Heart left ventricle (tissue), 16 donors: ENCODE measurements around the gene FBXL22. TPM values are rescaled to one million over a fixed set of nuclear protein-coding genes. Genes with fewer than 3 reads are reported as not detected.
A peak's percentile ranks its signal among the peaks of the same experiment; 100 is the strongest.

Source experiments
- ATAC-seq, 4 donors: fragments of 200-7000 bp; cut with Tn5 transposase; one replicate each; pipeline ENCODE4 v1.9.1; 2020 to 2022; ENCODE audit warnings: moderate library complexity in 4 of 4, mild to moderate bottlenecking in 3 of 4, moderate number of reproducible peaks in 1 of 4
- DNase-seq, 5 donors: peaks; one replicate each; pipeline ENCODE4 v3.0.0-alpha.2; 2020
- H3K27ac ChIP-seq, 12 donors: fragments of 200-600 bp; sonication (generic) in 4 of 12; one replicate each; pipeline versions ENCODE4 v1.5.0 to v1.8.0; 2016 to 2022; ENCODE audit warnings: mild to moderate bottlenecking in 2 of 12
- H3K27me3 ChIP-seq, 9 donors: fragments of 200-600 bp; sonication (generic) in 2 of 9; one replicate each; pipeline versions ENCODE4 v1.5.1 to v1.8.0; 2016 to 2022; ENCODE audit warnings: mild to moderate bottlenecking in 3 of 9
- H3K36me3 ChIP-seq, 9 donors: fragments of 200-600 bp; sonication (generic) in 2 of 9; one replicate each; pipeline versions ENCODE4 v1.5.0 to v1.8.0; 2018 to 2022; ENCODE audit warnings: mild to moderate bottlenecking in 2 of 9
- H3K4me1 ChIP-seq, 12 donors: fragments of 200-600 bp; sonication (generic) in 4 of 12; one replicate each; pipeline versions ENCODE4 v1.5.0 to v1.8.0; 2016 to 2022; ENCODE audit warnings: mild to moderate bottlenecking in 3 of 12
- H3K4me3 ChIP-seq, 12 donors: fragments of 200-600 bp; sonication (generic) in 4 of 12; one replicate each; pipeline versions ENCODE4 v1.5.0 to v1.8.0; 2017 to 2022; ENCODE audit warnings: mild to moderate bottlenecking in 9 of 12, moderate library complexity in 4 of 12
- H3K9me3 ChIP-seq, 12 donors: fragments of 200-600 bp; sonication (generic) in 4 of 12; one replicate each; pipeline versions ENCODE4 v1.5.0 to v1.8.0; 2016 to 2022; ENCODE audit warnings: mild to moderate bottlenecking in 1 of 12
- CTCF ChIP-seq, 12 donors: fragments of 200-600 bp; sonication (generic) in 4 of 12; IDR thresholded peaks; one replicate each; pipeline versions ENCODE4 v1.5.0 to v1.8.0; 2018 to 2022; ENCODE audit warnings: antibody characterized with exemption in 12 of 12, mild to moderate bottlenecking in 5 of 12
- POLR2A ChIP-seq, 2 donors: fragments of 450-650 bp; IDR thresholded peaks; one replicate each; pipeline ENCODE4 v1.6.1; 2017; ENCODE audit warnings: antibody characterized with exemption in 2 of 2, mild to moderate bottlenecking in 2 of 2, moderate library complexity in 2 of 2
- WGBS, 4 donors: extraction: QIAGEN DNeasy Blood & Tissue Kit in 2 of 4; methylation state at CpG; one replicate each; pipeline versions ENCODE4 v1.1.5 to v1.1.7; 2013 to 2018; 5-methylcytosine and 5-hydroxymethylcytosine counted together
- intact Hi-C, 10 donors: fragments of 100-400 bp; cut with DNase I; formaldehyde crosslinking; loops; one replicate each; pipeline versions ENCODE4 v1.11.1 to v1.14.2; 2022
- polyA plus RNA-seq, 2 donors: library from polyadenylated mRNA; stranded (reverse); fragments of 200-250 nt; gene quantifications; one replicate each; pipeline ENCODE4 v1.2.3, GENCODE V29; 2013
- total RNA-seq, 9 donors: library from RNA; depleted of rRNA in 2 of 9; stranded (reverse); fragments of >200 nt in 2 of 9; fragmentation: NEBNext Ultra II Directional in 3 of 9; extraction: Animal tissue kit (Norgen Biotek cat#: 25700) in 3 of 9; gene quantifications; one replicate each; pipeline versions ENCODE4 v1.1.0 to v1.2.4, GENCODE V29; 2016 to 2023
- donor health status: ischemic (EF 13 %, LVEDD 7.1; RV severe dilation, severe dysfunction).
- donor health status: healthy with polysubstance abuse.
- donor health status: DM: no; HTN: yes; CAD: no.
- donor health status: DM: no; HTN: no; CAD: no.
- donor health status: ischemic (EF 25% LVEDD 6.9; RV normal size, moderate dysfunction).
- donor health status: ischemic (EF 25% LVEDD 5.7; RV mildly dilated, moderate dysfunction).
- donor health status: healthy.
- donor health status: DM: yes; HTN: yes; CAD: no.
- donor health status: ischemic (EF 35%, LVEDD 5.7; RV mildly dilated, moderate dysfunction).
- donor health status: nonischemic (EF 11% LVEDD 7.7; RV severe dilation, severe dysfunction).
- donor health status: DM: yes; HTN: yes; CAD: no.
- donor health status: PGD.
- donor health status: ischemic (EF 29% LVEDD 5.4; RV normal size, mild dysfunction).
- donor health status: nonischemic (EF 23%, LVEDD 6.1; RV moderate dilation, normal function).

Gene FBXL22
- total and polyA plus RNA-seq, 11 donors = 2.4 to 41.5 (median 20.7) TPM

- Histone ChIP-seq H3K4me1 (peaks cover 0 to 69% (median 45%) of the 10 kb centered on the region in 12 donors), H3K36me3 (peaks cover 0 to 8% (median 0%) of the 10 kb centered on the region in 9 donors), H3K27ac (peak overlapping the region in 11 of 12 donors; percentile 52 to 91 (median 70)), H3K27me3 (no peaks in the 10 kb centered on the region), H3K4me3 (peak overlapping the region; percentile 30 to 83 (median 65)), H3K9me3 (no peaks in the 10 kb centered on the region)
- ATAC-seq (peak in 2 of 4 donors; percentile 1), DNase-seq (peak; percentile 35 to 72 (median 39))
- TF ChIP-seq CTCF (IDR thresholded peaks at IDR 0.05) (peak in 1 of 12 donors; percentile 6), POLR2A (IDR thresholded peaks at IDR 0.05) (no peak)
- 4 to 21% (median 8%) methylated on average over 38 to 63 of the region's 63 CpGs for WGBS, 4 donors
- intact Hi-C loops = loop anchor here in 4 of 10 donors (2.0 to 10.0 kb wide), 4 partner anchors 99 to 316 kb away; partner anchors contain the start of gene USP3 (in 1 of the 4)
Observed at GRCh38 chr15:63601026-63601703, 4.0 kb downstream of the FBXL22 start.

- Histone ChIP-seq H3K9me3 (no peaks in the 10 kb centered on the region), H3K36me3 (peaks cover 0 to 13% (median 5%) of the 10 kb centered on the region in 9 donors), H3K27me3 (no peaks in the 10 kb centered on the region), H3K27ac (peak overlapping the region in 8 of 12 donors; percentile 52 to 91 (median 70)), H3K4me3 (peak overlapping the region; percentile 30 to 83 (median 65)), H3K4me1 (peaks cover 0 to 63% (median 41%) of the 10 kb centered on the region in 12 donors)
- no peak for ATAC-seq
- no peak for DNase-seq
- WGBS, 4 donors = 57 to 82% (median 69%) methylated on average over 9 of the region's 9 CpGs
- intact Hi-C loops = loop anchor here in 4 of 10 donors (2.0 to 10.0 kb wide), 4 partner anchors 99 to 317 kb away; partner anchors contain the start of gene USP3 (in 1 of the 4)
- TF ChIP-seq CTCF (IDR thresholded peaks at IDR 0.05) = no peak
- TF ChIP-seq POLR2A (IDR thresholded peaks at IDR 0.05) = no peak
Observed at GRCh38 chr15:63601704-63602185, 4.6 kb downstream of the FBXL22 start.

- no peak for TF ChIP-seq CTCF (IDR thresholded peaks at IDR 0.05)
- TF ChIP-seq POLR2A (IDR thresholded peaks at IDR 0.05) = no peak
- intact Hi-C loops = loop anchor here in 4 of 10 donors (5.0 to 10.0 kb wide), 3 partner anchors 100 to 318 kb away; partner anchors contain the start of gene USP3 (in 1 of the 4)
- no peaks in the 10 kb centered on the region for H3K27me3 ChIP-seq
- peaks cover 0 to 61% (median 35%) of the 10 kb centered on the region in 12 donors for H3K4me1 ChIP-seq
- H3K9me3 ChIP-seq = no peaks in the 10 kb centered on the region
- DNase-seq = no peak
- no peak for ATAC-seq
- peaks cover 0 to 20% (median 13%) of the 10 kb centered on the region in 9 donors for H3K36me3 ChIP-seq
- no peak overlapping the region for H3K27ac ChIP-seq
- H3K4me3 ChIP-seq = no peak overlapping the region
- 66 to 81% (median 76%) methylated on average over 3 of the region's 3 CpGs for WGBS, 4 donors
Observed at GRCh38 chr15:63602595-63602994, 5.4 kb downstream of the FBXL22 start.

GRCh38 chr15:63603516-63603915 is 6.3 kb downstream of the FBXL22 start:
- Histone ChIP-seq H3K4me3 (no peak overlapping the region), H3K27ac (peak overlapping the region in 2 of 12 donors; percentile 8 to 29), H3K4me1 (peaks cover 0 to 56% (median 29%) of the 10 kb centered on the region in 12 donors), H3K27me3 (no peaks in the 10 kb centered on the region), H3K9me3 (no peaks in the 10 kb centered on the region), H3K36me3 (peaks cover 0 to 30% (median 22%) of the 10 kb centered on the region in 9 donors)
- no peak for DNase-seq
- TF ChIP-seq CTCF (IDR thresholded peaks at IDR 0.05) (no peak), POLR2A (IDR thresholded peaks at IDR 0.05) (no peak)
- 61 to 82% (median 74%) methylated on average over 4 of the region's 4 CpGs for WGBS, 4 donors
- intact Hi-C loops = loop anchor here in 4 of 10 donors (5.0 to 10.0 kb wide), 3 partner anchors 101 to 319 kb away; partner anchors contain the start of gene USP3 (in 1 of the 4)
- peak in 1 of 4 donors; percentile 6 for ATAC-seq
